T-helper 1 cell treated with Interleukin-12 subunit alpha and Interleukin-12 subunit beta and Interleukin-4 antibody, amounts not matched to agents 30 μg/mL and 1 μg/mL, for 36 hours (primary cell): ENCODE data around the gene GSTM3.
A peak's percentile ranks its signal among the peaks of the same experiment; 100 is the strongest.
"Not testable (repeated sequence)": the region's sequence is repeated elsewhere in the genome, so short reads cannot be mapped to it uniquely, and the experiment has no call there.

ENCODE experiments used
- H3K27ac Mint-ChIP-seq: one replicate; pipeline ENCODE4 v1.8.0; 2021; ENCODE audit warnings: mild to moderate bottlenecking, mixed read lengths
- H3K27me3 Mint-ChIP-seq: one replicate; pipeline ENCODE4 v1.8.0; 2021; ENCODE audit warnings: low read depth, mixed read lengths
- H3K36me3 Mint-ChIP-seq: one replicate; pipeline ENCODE4 v1.8.0; 2021; ENCODE audit warnings: low read depth, mixed read lengths
- H3K4me1 Mint-ChIP-seq: one replicate; pipeline ENCODE4 v1.8.0; 2021; ENCODE audit warnings: low read depth, mixed read lengths
- H3K4me3 Mint-ChIP-seq: one replicate; pipeline ENCODE4 v1.8.0; 2021; ENCODE audit warnings: mild to moderate bottlenecking, moderate library complexity, mixed read lengths
- H3K9me3 Mint-ChIP-seq: one replicate; pipeline ENCODE4 v1.8.0; 2021; ENCODE audit warnings: mixed read lengths

GSTM3 gene

DNA sequence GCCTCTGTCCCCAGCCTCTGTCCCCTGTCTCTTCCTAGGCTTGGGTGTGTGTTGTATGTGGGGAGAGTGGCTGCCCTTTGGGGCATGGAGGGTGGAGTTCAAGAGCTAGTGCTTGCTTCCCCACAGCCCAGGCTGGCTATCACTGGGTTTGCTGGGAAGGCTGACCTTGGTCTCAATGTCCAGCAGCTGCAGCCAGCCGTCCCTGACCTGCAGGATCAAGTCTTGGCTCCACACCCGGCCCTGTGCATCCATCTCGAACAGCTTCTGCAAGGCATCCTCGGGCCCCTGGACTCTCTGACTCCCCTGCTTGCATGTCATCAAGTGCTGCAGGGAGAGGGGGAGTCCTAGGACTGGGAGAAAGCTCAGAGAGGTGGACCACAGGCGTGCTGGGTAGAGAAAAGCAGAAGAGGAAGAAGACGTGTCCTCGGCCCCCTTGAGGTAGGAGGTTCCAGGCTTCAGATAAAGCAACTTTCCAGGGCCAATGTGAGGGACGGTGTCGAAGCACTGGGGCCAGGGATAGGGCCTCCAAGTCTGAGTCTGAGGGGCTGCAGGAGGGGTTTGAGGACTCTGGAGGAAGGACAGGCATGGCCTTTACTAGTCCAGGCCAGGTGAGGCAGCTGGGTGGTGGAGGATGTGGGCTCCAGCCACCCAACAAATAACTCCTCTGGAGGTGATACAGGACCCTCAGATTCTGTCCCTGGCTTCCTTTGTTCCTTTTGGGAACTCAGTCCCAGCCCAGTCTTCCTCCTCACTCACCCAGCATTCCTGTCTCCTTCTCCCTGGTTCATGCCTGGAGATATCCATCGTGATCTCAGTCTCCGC, 18.9 kb upstream of the GSTM3 start:
- H3K9me3 Mint-ChIP-seq, result no peaks in the 10 kb centered on the region
- H3K36me3 Mint-ChIP-seq, result no peaks in the 10 kb centered on the region
- no peaks in the 10 kb centered on the region for H3K4me1 Mint-ChIP-seq
- H3K27me3 Mint-ChIP-seq, result peaks cover 2% of the 10 kb centered on the region
- H3K27ac Mint-ChIP-seq, result no peak overlapping the region
- no peak overlapping the region for H3K4me3 Mint-ChIP-seq

DNA sequence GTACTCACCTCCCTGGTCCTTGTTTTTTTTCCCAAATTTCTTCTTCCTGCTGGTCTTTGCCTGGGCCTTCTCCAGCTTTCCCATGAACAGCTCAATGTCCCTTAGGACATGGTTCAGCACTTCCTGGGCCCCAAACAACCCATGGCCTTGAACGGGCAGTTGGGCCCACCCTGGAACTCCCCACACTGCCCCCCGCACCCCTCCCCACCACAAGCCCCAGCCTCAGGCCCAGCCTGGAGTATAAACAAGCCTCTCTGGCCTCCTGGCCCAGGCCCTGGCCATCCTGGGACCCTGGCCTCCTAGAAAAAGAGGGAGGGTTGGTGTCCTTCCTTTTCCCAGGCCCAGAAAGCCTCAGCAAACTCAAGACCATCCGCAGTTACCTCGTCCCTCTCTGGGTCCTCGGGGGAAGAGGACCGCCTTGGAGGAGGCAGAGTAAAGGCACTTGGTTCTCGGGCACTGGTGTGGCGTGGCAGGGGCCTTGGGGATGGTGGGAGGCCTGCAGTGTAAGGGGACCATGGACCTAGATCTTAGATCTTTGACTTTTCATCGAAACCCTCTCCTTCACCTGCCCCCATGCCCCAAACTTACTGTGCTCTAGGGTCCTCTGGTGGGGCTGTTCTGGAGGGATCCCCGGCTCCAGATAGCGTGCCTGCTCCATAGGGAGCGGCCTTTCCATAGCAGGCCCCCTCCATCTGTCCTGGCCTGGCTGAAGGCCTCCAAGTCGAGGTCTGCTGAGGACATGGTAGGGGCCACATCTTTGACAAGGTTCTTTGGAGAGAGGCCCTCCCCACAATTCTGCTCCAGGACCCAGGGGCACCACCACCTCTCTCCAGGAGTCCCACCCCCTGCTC, 17.3 kb upstream of the GSTM3 start:
- H3K9me3 Mint-ChIP-seq, result no peaks in the 10 kb centered on the region

DNA sequence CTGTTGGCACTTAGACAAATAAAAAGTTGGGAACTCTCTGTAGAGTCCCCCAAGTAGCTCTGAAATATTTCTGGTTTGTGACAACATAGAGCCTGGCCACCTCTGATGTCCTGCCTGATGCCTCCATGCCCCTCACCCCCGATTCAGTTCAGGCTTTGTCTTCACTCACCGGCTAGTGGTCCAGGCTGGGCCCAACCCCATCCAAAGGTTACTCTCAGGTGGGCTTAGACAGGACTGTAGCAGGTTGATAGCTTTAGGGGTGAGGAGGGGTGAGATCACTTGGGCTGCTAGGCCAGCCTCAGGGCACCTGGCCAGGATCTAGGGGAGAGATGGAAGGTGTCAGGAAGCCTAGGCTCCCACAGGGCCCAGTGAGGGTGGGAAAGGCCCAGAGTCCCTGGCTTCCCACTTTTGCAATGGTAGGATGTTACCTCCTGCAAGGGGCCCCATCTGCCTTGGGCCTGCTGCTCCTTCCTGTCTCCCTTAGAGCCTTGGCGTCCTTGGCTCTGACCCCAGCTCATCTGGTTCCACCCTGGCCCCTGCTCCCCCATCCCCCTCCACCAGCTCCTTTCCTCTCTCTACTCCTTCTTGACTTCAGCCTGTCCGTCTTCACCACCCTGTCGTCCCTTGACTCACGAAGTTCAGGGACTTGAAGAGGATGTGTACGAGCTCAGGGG, 16.1 kb upstream of the GSTM3 start:
- no peak overlapping the region for H3K27ac Mint-ChIP-seq
- H3K9me3 Mint-ChIP-seq, result no peaks in the 10 kb centered on the region
- no peak overlapping the region for H3K4me3 Mint-ChIP-seq
- H3K4me1 Mint-ChIP-seq, result no peaks in the 10 kb centered on the region
- H3K36me3 Mint-ChIP-seq, result no peaks in the 10 kb centered on the region
- peaks cover 8% of the 10 kb centered on the region for H3K27me3 Mint-ChIP-seq

More for the DNA sequence above, 17.3 kb upstream of the GSTM3 start:
- no peaks in the 10 kb centered on the region for H3K36me3 Mint-ChIP-seq
- H3K27me3 Mint-ChIP-seq, result peaks cover 8% of the 10 kb centered on the region
- no peak overlapping the region for H3K27ac Mint-ChIP-seq
- no peak overlapping the region for H3K4me3 Mint-ChIP-seq
- H3K4me1 Mint-ChIP-seq, result no peaks in the 10 kb centered on the region

DNA sequence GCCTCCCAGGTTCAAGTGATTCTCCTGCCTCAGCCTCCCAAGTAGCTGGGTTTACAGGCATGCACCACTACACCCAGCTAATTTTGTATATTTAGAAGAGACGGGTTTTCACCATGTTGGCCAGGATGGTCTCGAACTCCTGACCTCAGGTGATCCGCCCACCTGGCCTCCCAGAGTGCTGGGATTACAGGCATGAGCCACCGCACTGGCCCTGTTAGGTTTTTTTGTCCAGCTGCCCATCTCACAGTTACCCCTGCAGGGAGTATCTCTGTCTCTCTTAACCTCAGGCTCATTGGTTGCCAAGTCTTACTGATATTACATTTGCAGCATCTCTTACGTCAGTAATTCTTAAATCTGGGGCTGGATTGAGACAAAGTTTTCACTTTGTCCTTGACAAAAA, 15.5 kb upstream of the GSTM3 start:
- not testable (repeated sequence) for H3K36me3 Mint-ChIP-seq, H3K27ac Mint-ChIP-seq, H3K27me3 Mint-ChIP-seq

DNA sequence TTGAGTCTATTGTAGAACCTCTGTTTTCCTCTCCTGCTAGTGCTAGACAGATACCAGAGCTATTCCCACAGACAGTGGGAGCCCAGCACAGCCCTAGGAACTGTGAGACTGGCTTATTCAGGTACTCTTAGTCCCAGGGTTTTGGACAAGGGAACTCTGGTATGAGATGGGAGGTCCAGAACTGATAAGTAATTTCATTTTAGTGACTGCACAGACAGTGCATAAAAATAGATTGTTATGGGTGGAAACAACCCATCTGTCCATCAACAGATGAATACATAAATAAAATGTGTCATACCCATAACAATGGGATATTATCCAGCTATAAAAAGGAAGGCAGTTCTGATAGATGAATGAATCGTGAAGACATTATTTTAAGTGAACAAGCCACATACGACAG, 13.9 kb upstream of the GSTM3 start:
- Mint-ChIP-seq H3K9me3 (no peaks in the 10 kb centered on the region), H3K27ac (no peak overlapping the region), H3K36me3 (no peaks in the 10 kb centered on the region), H3K4me3 (no peak overlapping the region), H3K4me1 (no peaks in the 10 kb centered on the region), H3K27me3 (peaks cover 9% of the 10 kb centered on the region)

More for the DNA sequence above, 15.5 kb upstream of the GSTM3 start:
- not testable (repeated sequence) for H3K4me3 Mint-ChIP-seq, H3K4me1 Mint-ChIP-seq, H3K9me3 Mint-ChIP-seq

DNA sequence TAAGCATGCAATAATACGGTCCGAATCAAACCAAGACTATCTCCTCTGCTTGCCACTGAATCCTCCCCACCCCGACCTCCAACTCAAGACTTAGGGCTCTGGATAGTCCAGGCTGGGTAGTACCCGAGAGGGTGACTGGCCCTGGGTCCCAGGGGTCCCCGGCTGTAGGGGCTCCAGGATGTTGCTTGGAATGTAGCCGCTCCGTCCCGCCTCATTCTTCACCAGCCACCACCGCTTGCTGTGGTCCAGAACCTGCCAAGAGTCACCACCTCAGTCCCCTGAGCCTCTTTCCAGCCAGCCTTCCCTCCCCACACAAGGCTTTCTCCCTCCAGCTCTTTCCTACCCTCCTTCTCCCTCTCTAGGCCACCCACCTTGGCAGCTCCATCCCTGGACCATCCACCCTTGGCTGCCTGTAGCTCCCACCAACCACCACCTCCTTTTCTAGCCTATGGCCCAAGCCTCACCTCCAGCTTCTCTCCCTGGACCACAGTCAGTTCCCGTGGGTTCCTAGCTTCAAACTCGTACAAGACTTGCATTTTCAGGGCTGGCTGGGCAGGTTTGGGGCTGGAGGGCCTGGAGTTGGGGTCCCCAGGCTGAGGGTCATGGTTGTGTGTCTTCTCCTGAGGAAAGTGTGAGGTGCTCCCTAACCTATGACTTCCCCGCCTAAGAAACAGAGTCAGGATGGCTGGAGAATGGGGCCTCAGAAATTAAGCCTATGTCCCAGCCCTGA, 10.9 kb upstream of the GSTM3 start:
- H3K36me3 Mint-ChIP-seq, result no peaks in the 10 kb centered on the region
- peaks cover 22% of the 10 kb centered on the region for H3K27me3 Mint-ChIP-seq
- no peaks in the 10 kb centered on the region for H3K4me1 Mint-ChIP-seq
- no peaks in the 10 kb centered on the region for H3K9me3 Mint-ChIP-seq
- no peak overlapping the region for H3K4me3 Mint-ChIP-seq
- no peak overlapping the region for H3K27ac Mint-ChIP-seq

DNA sequence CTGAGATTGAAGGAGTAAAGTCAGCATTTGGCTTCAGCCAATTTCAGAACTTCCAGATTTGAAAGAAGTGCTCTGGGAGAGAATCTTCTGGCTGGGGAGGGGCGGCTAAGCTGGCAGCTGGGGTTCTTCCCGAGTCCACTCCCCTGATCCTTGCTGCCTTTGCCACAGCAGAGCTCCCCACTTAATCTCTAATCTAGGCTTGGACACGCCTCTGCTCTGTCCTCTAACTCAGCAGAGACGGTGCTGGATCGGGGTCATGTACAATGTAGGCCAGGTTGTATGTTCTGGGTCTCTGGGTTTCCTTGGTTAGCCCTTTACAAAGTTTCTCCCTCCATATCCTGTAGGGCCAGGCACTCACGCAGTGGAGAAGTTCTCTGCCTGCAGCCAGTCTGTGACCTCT, 10.1 kb upstream of the GSTM3 start:
- Mint-ChIP-seq H3K4me1 (no peaks in the 10 kb centered on the region), H3K9me3 (no peaks in the 10 kb centered on the region), H3K27ac (no peak overlapping the region), H3K27me3 (peaks cover 25% of the 10 kb centered on the region), H3K36me3 (no peaks in the 10 kb centered on the region), H3K4me3 (no peak overlapping the region)

DNA sequence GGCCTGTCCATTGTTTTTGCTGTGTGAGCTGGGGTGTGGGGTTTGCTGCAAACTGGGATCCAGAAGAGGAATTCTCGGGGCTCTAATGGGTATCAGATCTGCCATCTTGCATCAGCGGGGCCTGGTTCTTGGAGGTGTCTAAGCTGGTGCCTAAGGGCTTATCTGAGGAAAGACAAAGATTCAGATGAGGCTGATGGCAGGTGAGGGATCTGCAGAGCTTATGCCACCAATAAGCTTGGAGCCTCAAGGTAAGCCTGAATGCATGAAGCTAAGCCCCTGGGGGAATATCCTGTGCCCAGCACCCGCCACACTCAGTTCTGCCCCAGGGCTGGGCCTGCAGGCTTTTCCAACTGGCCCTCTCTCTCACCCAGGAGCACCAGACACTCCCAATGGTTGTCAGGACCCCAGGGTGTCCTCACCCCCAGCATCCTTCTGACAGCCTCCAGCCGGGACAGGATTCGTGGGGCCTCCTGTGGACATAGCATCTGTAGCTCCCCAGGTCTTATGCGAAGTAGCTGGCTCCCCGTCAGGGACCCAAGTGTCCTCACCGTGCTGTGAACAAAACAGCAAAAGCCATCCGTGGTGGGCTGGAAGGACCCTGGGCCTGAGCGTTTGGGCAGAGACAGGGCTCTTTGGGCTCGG, 9.5 kb upstream of the GSTM3 start:
- Mint-ChIP-seq H3K4me3 (no peak overlapping the region), H3K4me1 (no peaks in the 10 kb centered on the region), H3K27ac (no peak overlapping the region), H3K27me3 (peaks cover 26% of the 10 kb centered on the region), H3K36me3 (no peaks in the 10 kb centered on the region), H3K9me3 (no peaks in the 10 kb centered on the region)

DNA sequence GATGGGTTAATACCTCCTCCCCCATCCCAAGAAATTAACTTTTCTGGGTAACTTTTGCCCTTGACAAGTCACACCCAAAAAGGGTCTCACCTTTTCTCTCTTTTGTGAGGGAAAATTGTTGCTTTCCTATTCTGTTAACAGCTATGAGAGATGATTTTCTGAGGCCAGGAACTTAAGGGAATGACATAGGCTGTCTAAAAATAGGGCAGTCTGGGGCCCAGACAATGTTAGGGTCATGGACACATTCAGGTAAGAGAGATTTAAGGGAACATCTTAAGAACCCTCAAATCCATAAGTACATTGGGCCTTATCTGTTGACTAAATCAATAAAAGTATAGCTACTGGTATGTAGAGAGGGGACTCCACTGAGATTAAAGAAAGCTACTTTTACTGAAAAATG, 8.4 kb upstream of the GSTM3 start:
- Mint-ChIP-seq H3K4me3 (no peak overlapping the region), H3K4me1 (no peaks in the 10 kb centered on the region), H3K27me3 (peaks cover 28% of the 10 kb centered on the region)

DNA sequence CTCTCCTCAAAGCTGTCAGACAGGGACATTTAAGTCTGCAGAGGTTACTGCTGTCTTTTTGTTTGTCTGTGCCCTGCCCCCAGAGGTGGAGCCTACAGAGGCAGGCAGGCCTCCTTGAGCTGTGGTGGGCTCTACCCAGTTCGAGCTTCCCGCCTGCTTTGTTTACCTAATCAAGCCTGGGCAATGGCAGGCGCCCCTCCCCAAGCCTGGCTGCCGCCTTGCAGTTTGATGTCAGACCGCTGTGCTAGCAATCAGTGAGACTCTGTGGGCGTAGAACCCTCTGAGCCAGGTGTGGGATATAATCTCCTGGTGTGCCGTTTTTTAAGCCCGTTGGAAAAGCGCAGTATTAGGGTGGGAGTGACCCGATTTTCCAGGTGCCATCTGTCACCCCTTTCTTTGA, 7.5 kb upstream of the GSTM3 start:
- H3K9me3 Mint-ChIP-seq, H3K36me3 Mint-ChIP-seq, H3K4me1 Mint-ChIP-seq, H3K27ac Mint-ChIP-seq, H3K4me3 Mint-ChIP-seq: not testable (repeated sequence)
- H3K27me3 Mint-ChIP-seq, result peaks cover 27% of the 10 kb centered on the region

More for the DNA sequence above, 8.4 kb upstream of the GSTM3 start:
- Mint-ChIP-seq H3K27ac (no peak overlapping the region), H3K36me3 (no peaks in the 10 kb centered on the region), H3K9me3 (no peaks in the 10 kb centered on the region)

DNA sequence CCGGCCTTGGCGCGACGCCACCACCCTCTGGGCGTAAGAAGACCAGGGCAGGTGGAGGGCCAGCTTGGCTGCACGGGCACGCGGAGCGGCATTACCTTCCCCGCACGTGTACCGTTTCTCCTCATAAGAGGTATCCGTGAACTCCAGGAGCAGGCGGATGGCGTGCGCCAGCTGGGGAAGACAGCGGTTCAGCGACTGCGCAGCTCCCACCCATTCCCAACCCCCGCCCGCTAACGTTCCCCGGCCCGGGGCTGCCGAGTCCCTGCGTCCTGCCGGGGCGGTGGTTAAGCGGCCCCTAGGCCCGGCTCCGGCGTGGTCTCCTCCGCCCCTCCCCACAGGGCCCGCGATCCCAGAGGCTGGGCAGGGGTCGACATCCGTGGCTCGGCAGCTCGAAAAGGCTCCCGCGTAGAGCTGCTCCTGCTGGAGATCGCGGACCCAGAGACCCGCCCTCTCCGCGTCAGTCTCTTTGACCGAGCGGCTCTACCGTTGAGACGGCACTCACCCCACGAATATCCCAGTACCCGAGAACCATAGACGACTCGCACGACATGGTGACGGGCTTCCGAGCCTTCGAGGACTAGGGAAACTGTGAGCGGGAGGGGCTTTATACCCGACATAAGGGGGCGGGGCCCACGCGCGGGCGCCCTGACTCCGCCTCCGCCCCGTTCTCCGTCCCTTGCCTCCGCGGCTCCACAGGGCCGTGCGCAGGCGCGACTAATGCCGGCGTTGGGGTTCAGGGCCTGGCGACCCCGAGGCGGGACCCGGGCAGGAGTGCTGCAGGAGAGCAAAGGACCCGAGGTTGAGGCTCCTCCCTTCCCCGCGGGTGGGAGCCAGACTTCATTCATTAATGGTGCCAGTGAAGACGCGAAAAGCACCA, 862 bp downstream of the GSTM3 start:
- H3K4me1 Mint-ChIP-seq, result peaks cover 10% of the 10 kb centered on the region
- no peaks in the 10 kb centered on the region for H3K9me3 Mint-ChIP-seq
- peak overlapping the region; percentile 59 for H3K27ac Mint-ChIP-seq
- peak overlapping the region; percentile 79 for H3K4me3 Mint-ChIP-seq
- H3K27me3 Mint-ChIP-seq, result peaks cover 38% of the 10 kb centered on the region
- peaks cover 2% of the 10 kb centered on the region for H3K36me3 Mint-ChIP-seq

DNA sequence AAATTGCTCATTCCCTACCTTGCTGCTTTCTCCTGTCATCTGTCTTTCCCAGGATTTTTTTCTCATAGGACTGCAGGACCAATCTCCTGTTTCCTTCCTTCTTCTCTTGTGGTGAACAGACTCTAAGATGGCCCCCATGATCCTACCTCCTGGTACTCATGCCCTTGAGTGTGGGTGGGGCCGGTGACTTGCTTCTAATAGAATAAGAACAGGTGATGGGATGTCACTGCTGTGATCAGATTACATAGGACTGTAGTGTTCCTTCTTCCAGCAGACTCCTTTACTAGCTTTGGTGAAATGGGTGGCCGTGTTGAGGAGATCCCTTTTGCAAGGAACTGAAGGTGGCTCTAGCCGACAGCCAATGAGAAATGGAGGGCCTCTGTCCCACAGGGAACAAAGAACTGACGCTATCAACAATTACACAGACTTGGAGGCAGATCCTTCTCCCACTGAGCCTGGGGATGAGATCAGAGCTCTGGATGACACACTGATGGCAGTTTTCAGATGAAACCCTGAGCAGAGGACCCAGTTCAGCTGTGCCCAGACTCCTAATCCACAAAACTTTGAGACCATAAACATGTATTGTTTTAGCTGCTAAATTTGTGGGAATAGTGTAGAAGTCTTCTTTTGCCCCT, 7.5 kb downstream of the GSTM3 start:
- Mint-ChIP-seq H3K4me1 (no peaks in the 10 kb centered on the region), H3K4me3 (no peak overlapping the region), H3K27ac (no peak overlapping the region), H3K36me3 (peaks cover 2% of the 10 kb centered on the region), H3K9me3 (no peaks in the 10 kb centered on the region), H3K27me3 (peaks cover 24% of the 10 kb centered on the region)

DNA sequence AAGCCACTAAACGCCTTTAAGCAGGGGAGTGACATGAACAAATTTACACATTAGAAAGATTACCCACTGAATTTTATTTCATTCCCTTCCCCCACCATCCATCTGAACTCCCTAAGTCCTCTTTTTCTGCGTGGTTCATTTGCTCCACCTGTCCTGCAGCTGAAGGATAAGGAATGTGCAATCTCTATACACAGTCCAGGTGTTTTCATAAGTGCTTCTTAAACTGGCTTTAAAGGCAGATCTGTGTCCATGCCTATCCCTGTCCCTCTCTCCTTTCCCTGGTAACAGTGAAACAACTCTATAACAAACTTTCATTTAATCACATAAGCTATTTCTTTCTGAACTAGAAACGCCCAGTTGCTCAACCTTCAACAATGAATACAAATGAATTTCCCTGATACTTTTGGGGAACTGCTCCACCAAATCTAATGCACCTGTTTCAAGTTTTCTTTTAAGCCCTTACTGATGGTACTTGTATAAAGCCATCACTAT, 8.4 kb downstream of the GSTM3 start:
- no peaks in the 10 kb centered on the region for H3K9me3 Mint-ChIP-seq
- H3K27me3 Mint-ChIP-seq, result peaks cover 21% of the 10 kb centered on the region
- no peak overlapping the region for H3K27ac Mint-ChIP-seq
- no peaks in the 10 kb centered on the region for H3K4me1 Mint-ChIP-seq
- no peaks in the 10 kb centered on the region for H3K36me3 Mint-ChIP-seq
- no peak overlapping the region for H3K4me3 Mint-ChIP-seq
